Activated CD8-positive, alpha-beta T cell treated with anti-CD3 and anti-CD28 coated beads for 36 hours (primary cell): ENCODE measurements around the gene UBQLNL. TPM values are rescaled to one million over a fixed set of nuclear protein-coding genes. Genes with fewer than 3 reads are reported as not detected.

Experiments
- ATAC-seq: fragments of 200-7000 bp; cut with Tn5 transposase; one replicate; pipeline ENCODE4 v1.10.0; 2021; ENCODE audit warnings: mild to moderate bottlenecking, moderate library complexity
- CTCF ChIA-PET: fragments of 350-600 bp; sonication (Branson Sonifier 250); formaldehyde crosslinking; loops from one replicate; lab custom pipeline; 2021; ENCODE audit warnings: antibody characterized with exemption; lab: Charles Lee
- POLR2A ChIA-PET: fragments of 350-600 bp; sonication (Branson Sonifier 250); formaldehyde crosslinking; loops from one replicate; lab custom pipeline; 2021; ENCODE audit warnings: antibody characterized with exemption; lab: Charles Lee
- DNase-seq: peaks from one replicate; pipeline ENCODE4 v3.0.0-alpha.2; 2020
- H3K27ac Mint-ChIP-seq: one replicate; pipeline ENCODE4 v1.8.0; 2021; ENCODE audit warnings: mild to moderate bottlenecking, mixed read lengths
- H3K27me3 Mint-ChIP-seq: one replicate; pipeline ENCODE4 v1.8.0; 2021; ENCODE audit warnings: mixed read lengths
- H3K36me3 Mint-ChIP-seq: one replicate; pipeline ENCODE4 v1.8.0; 2021; ENCODE audit warnings: low read depth, mixed read lengths
- H3K4me1 Mint-ChIP-seq: one replicate; pipeline ENCODE4 v1.8.0; 2021; ENCODE audit warnings: low read depth, mixed read lengths
- H3K4me3 Mint-ChIP-seq: one replicate; pipeline ENCODE4 v1.8.0; 2021; ENCODE audit warnings: mild to moderate bottlenecking, moderate library complexity, mixed read lengths
- H3K9me3 Mint-ChIP-seq: one replicate; pipeline ENCODE4 v1.8.0; 2021; ENCODE audit warnings: mixed read lengths
- intact Hi-C: fragments of 100-400 bp; cut with micrococcal nuclease; formaldehyde crosslinking; loops from one replicate; pipeline ENCODE4 v1.10.0; 2022
- total RNA-seq, 2 experiments: library from RNA; stranded (reverse); gene quantifications; one replicate each; pipeline ENCODE4 v1.2.3, GENCODE V29; 2021
- TF ChIP-seq, protein P1 (sequence below): fragments of 200-600 bp; IDR thresholded peaks from one replicate; pipeline ENCODE4 v1.8.0; 2022; ENCODE audit warnings: antibody characterized with exemption, mild to moderate bottlenecking

UBQLNL gene
- total RNA-seq, 2 experiments from 2014 or later, result 0.25 TPM; not detected in 1

DNA sequence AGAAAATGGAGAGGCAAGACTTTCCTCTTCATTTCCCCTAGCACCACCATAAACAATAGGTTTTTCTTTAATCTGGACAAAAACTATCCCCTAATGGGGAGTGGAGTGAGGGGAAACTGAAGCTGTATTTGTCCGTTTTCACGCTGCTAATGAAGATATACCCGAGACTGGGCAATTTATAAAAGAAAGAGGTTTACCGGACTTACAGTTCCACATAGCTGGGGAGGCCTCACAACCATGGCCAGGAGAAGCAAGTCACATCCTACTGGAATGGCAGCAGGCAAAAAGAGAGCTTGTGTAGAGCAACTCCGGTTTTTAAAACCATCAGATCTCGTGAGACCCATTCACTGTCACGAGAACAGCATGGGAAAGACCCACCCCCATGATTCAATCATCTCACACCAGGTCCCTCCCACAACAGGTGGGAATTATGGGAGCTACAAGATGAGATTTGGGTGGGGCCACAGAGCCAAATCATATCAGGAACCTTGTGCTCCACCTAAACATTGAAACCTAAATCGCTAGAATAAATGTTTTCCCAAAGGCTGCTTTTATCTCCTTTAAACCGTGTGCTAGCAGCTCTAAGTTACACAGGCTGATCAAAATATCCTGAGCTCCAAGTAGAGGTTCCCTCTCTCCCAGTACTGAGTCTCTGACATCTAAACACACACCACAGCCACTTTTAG lies 11.0 kb downstream of the UBQLNL start:
- Mint-ChIP-seq H3K27ac (no peak overlapping the region), H3K27me3 (peaks cover 4% of the 10 kb centered on the region), H3K9me3 (no peaks in the 10 kb centered on the region), H3K4me1 (no peaks in the 10 kb centered on the region), H3K36me3 (no peaks in the 10 kb centered on the region), H3K4me3 (no peak overlapping the region)
- ATAC-seq, result no peak
- CTCF ChIA-PET, result interaction anchor here (0.9 kb wide), 1 partner anchor 21 kb away, joined by 3 read pairs; no protein-coding TSS in a partner anchor
- TF ChIP-seq, protein P1, sequence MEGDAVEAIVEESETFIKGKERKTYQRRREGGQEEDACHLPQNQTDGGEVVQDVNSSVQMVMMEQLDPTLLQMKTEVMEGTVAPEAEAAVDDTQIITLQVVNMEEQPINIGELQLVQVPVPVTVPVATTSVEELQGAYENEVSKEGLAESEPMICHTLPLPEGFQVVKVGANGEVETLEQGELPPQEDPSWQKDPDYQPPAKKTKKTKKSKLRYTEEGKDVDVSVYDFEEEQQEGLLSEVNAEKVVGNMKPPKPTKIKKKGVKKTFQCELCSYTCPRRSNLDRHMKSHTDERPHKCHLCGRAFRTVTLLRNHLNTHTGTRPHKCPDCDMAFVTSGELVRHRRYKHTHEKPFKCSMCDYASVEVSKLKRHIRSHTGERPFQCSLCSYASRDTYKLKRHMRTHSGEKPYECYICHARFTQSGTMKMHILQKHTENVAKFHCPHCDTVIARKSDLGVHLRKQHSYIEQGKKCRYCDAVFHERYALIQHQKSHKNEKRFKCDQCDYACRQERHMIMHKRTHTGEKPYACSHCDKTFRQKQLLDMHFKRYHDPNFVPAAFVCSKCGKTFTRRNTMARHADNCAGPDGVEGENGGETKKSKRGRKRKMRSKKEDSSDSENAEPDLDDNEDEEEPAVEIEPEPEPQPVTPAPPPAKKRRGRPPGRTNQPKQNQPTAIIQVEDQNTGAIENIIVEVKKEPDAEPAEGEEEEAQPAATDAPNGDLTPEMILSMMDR, result no peak
- intact Hi-C loops, result no loop called here
- no peak for DNase-seq
- POLR2A ChIA-PET, result no interaction called here

DNA sequence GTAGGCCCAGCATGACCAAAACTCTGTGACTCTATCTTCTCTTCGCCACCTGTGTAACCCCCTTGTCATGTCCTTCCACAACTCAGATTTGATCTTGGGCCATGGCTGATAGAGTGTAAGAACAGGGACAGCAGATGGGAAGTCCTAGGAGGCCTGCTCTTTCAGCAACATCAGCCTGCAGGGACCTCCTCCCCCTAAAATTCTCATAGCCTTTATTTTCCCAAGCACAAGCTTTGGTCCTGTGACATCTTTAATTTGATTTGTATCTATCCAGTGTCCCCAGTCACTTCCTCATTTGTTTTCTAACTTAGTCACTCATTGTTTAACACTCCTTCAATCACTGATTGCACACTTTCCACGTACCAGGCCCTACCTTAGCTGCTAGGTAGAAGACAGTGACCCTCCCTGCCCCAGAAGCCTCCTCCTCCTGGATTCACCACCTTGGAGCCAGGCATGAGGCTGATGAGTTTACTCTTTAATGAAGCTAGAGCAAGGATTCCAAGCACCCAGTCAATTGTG lies 12.0 kb downstream of the UBQLNL start:
- H3K36me3 Mint-ChIP-seq, result no peaks in the 10 kb centered on the region
- no peaks in the 10 kb centered on the region for H3K4me1 Mint-ChIP-seq
- no peak overlapping the region for H3K27ac Mint-ChIP-seq
- CTCF ChIA-PET, result interaction anchor here (0.7 kb wide), 1 partner anchor 28 kb away, joined by 4 read pairs; no protein-coding TSS in a partner anchor
- peaks cover 4% of the 10 kb centered on the region for H3K27me3 Mint-ChIP-seq
- no peak for DNase-seq
- no peak for ATAC-seq
- TF ChIP-seq, protein P1, result no peak
- no peaks in the 10 kb centered on the region for H3K9me3 Mint-ChIP-seq
- H3K4me3 Mint-ChIP-seq, result no peak overlapping the region
- POLR2A ChIA-PET, result no interaction called here
- intact Hi-C loops, result no loop called here

DNA sequence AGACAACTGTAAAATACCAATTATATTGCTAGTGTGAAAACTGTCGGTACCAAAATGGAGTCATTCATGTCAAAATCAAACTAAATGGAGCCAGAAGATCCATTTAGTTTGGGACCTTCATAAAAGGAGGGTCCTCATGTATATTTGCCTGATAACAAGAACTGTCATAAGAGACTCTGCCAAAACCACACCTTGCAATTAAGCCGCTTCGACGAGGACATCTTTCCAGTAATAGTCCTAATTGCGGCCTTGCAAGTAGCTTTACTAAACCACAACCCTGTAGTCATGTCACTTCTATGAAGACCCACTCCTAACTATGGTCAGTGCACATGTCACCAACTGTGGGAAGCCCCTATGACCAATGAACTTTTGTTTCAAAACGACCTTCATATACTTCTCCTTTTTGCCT lies 16.1 kb downstream of the UBQLNL start:
- no peak overlapping the region for H3K4me3 Mint-ChIP-seq
- H3K4me1 Mint-ChIP-seq, result no peaks in the 10 kb centered on the region
- ATAC-seq (no peak), DNase-seq (no peak)
- TF ChIP-seq, protein P1, result no peak
- no peak overlapping the region for H3K27ac Mint-ChIP-seq
- CTCF ChIA-PET, result no interaction called here
- peaks cover 2% of the 10 kb centered on the region for H3K27me3 Mint-ChIP-seq
- no peaks in the 10 kb centered on the region for H3K36me3 Mint-ChIP-seq
- intact Hi-C loops, result no loop called here
- no peaks in the 10 kb centered on the region for H3K9me3 Mint-ChIP-seq
- POLR2A ChIA-PET, result no interaction called here

DNA sequence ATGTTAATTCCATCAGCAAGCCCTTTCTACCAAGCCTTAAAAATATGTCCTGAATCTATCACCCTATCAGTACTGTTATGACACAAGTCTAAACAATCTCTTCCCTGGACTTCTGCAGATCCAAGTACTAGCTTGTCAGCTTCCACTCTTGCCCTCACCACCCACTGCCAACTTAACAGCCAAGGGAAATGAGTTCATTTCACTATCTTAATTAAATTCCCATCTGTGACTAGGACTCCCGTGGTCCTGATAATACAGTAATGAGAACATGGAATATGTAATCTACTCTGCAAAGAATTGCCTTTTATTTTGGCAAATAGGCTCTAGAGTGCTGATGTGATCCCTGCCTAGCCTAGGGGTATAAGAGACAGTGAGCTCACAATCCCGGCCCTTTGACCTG lies 16.8 kb downstream of the UBQLNL start:
- TF ChIP-seq, protein P1, result no peak
- CTCF ChIA-PET, result no interaction called here

DNA sequence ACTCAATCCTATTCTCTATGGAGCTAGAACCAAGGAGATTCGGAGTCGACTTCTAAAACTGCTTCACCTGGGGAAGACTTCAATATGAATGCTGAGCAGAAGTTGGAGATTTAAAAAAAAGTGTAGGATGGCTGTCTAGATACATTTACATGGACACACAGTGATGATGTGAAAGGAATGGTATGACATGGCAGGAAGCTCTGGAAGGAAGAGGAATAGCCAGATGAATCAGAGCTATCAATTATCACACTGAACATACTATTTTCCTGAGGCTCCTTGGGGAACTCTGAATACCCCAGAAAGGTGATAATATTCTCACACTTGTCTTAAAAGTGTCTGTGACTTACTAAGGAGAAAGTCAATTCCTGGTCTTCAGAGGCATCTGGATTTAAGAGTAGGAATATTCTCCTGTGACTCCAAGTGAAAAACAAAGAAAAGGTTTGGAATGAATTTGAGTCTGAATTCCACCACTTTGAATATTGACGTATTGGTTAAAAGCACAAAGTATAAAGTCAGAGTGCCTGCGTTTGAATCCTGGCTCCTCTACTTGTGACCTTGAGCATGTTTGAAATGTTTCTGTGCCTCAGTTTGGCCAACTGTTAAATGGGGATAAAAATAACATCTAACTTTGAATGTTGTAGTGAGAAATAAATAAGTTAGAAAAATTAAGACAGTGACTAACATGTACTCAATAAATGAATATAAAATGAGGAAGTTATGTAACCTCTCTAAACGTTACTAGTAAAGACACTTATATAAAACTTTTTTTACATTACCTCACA lies 26.7 kb downstream of the UBQLNL start:
- ChIA-PET POLR2A (no interaction called here), CTCF (no interaction called here)
- Mint-ChIP-seq H3K4me3 (no peak overlapping the region), H3K27me3 (no peaks in the 10 kb centered on the region), H3K27ac (no peak overlapping the region), H3K9me3 (no peaks in the 10 kb centered on the region), H3K4me1 (no peaks in the 10 kb centered on the region), H3K36me3 (no peaks in the 10 kb centered on the region)
- TF ChIP-seq, protein P1, result no peak
- ATAC-seq, result no peak
- DNase-seq, result no peak
- intact Hi-C loops, result no loop called here

More for the DNA sequence above, 16.8 kb downstream of the UBQLNL start:
- Mint-ChIP-seq H3K27me3 (peaks cover 2% of the 10 kb centered on the region), H3K27ac (no peak overlapping the region), H3K4me1 (no peaks in the 10 kb centered on the region), H3K36me3 (no peaks in the 10 kb centered on the region), H3K4me3 (no peak overlapping the region), H3K9me3 (no peaks in the 10 kb centered on the region)
- intact Hi-C loops, result no loop called here
- ATAC-seq (no peak), DNase-seq (no peak)
- POLR2A ChIA-PET, result interaction anchor here (0.6 kb wide), 1 partner anchor 312 kb away, joined by 3 read pairs; no protein-coding TSS in a partner anchor
